ENCODE data around the gene TRIM71. TPM values are rescaled to one million over a fixed set of nuclear protein-coding genes. Genes with fewer than 3 reads are reported as not detected.

TRIM71 gene
- total RNA-seq, 1 donor from 2014 or later = not detected

GRCh38 chr3:32867954-32868353 is 50.2 kb downstream of the TRIM71 start:
- no peak for ATAC-seq

GRCh38 chr3:32868719-32869512 is 51.1 kb downstream of the TRIM71 start:
- no peak for ATAC-seq

- no peak for ATAC-seq
These were observed 51.8 kb downstream of the TRIM71 start for GRCh38 chr3:32869513-32870047.

GRCh38 chr3:32870373-32871095 is 52.7 kb downstream of the TRIM71 start:
- no peak for ATAC-seq

GRCh38 chr3:32871273-32871672 is 53.5 kb downstream of the TRIM71 start:
- ATAC-seq = no peak

- ATAC-seq = peak; percentile 31
These were observed 54.9 kb downstream of the TRIM71 start for GRCh38 chr3:32872487-32873382.

GRCh38 chr3:32873531-32874130 is 55.8 kb downstream of the TRIM71 start:
- ATAC-seq = no peak

GRCh38 chr3:32876920-32877319 is 59.1 kb downstream of the TRIM71 start:
- no peak for ATAC-seq

GRCh38 chr3:32877598-32877997 is 59.8 kb downstream of the TRIM71 start:
- ATAC-seq = no peak

GRCh38 chr3:32880225-32880624 is 62.4 kb downstream of the TRIM71 start:
- ATAC-seq = no peak

- no peak for ATAC-seq
These were observed 63.8 kb downstream of the TRIM71 start for GRCh38 chr3:32881624-32882023.

- ATAC-seq = no peak
These were observed 64.4 kb downstream of the TRIM71 start for GRCh38 chr3:32882189-32882588.

GRCh38 chr3:32882603-32883025 is 64.8 kb downstream of the TRIM71 start:
- ATAC-seq = no peak

- ATAC-seq = no peak
These were observed 66.0 kb downstream of the TRIM71 start for GRCh38 chr3:32883817-32884216.

GRCh38 chr3:32884591-32884990 is 66.8 kb downstream of the TRIM71 start:
- ATAC-seq = no peak

GRCh38 chr3:32885283-32885901 is 67.6 kb downstream of the TRIM71 start:
- ATAC-seq = no peak

GRCh38 chr3:32886296-32886695 is 68.5 kb downstream of the TRIM71 start:
- no peak for ATAC-seq

- no peak for ATAC-seq
These were observed 69.1 kb downstream of the TRIM71 start for GRCh38 chr3:32886911-32887310.

GRCh38 chr3:32888739-32889138 is 70.9 kb downstream of the TRIM71 start:
- no peak for ATAC-seq

- no peak for ATAC-seq
These were observed 72.9 kb downstream of the TRIM71 start for GRCh38 chr3:32890420-32891276.

- no peak for ATAC-seq
These were observed 73.6 kb downstream of the TRIM71 start for GRCh38 chr3:32891365-32891764.

Measured in esophagus mucosa (tissue), 1 donor.